Fibroblast of villous mesenchyme (primary cell): ENCODE measurements around the gene MAMLD1. TPM values are rescaled to one million over a fixed set of nuclear protein-coding genes. Genes with fewer than 3 reads are reported as not detected.
A peak's percentile ranks its signal among the peaks of the same experiment; 100 is the strongest.

Experiments
- DNase-seq: peaks from one replicate; pipeline ENCODE4 v3.0.0-alpha.2; 2010; ENCODE audit warnings: low read depth
- H3K4me3 ChIP-seq: 2 replicates; pipeline ENCODE4 v1.5.1; 2011; ENCODE audit warnings: low read depth, mild to moderate bottlenecking, low read length
- total RNA-seq: library from RNA; depleted of rRNA; stranded (reverse); fragments of >200 nt; gene quantifications from 2 replicates; pipeline ENCODE4 v1.2.3, GENCODE V29; 2012
- TF ChIP-seq, protein P1 (sequence below): IDR thresholded peaks from 2 replicates; pipeline ENCODE4 v1.5.1; 2012; ENCODE audit warnings: low read depth, mild to moderate bottlenecking, low read length; ENCODE audit not compliant: insufficient read depth

Gene MAMLD1
- total RNA-seq, 1 donor: 0.86 TPM

DNA sequence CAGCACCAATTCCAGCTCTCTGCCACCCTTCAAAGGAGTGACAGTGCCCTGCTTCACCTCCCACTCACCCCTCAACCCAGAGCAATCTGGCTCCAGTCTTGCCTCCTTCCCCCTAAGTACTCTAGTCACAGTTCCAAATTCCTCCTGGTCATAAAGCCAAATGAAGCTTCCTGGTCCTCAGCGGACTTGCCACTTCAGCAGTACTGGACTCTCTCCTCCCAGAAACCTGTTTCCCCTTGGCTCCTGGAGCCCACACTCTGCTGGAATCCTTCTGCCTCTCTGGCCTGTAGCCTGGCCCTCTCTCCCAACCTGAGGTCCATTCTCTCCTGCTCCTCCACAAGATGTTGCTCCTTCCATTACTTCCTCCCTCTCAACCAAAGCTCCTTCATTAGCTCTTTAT lies 152.7 kb downstream of the MAMLD1 start:
- no peak overlapping the region for H3K4me3 ChIP-seq
- no peak for DNase-seq
- TF ChIP-seq, protein P1, sequence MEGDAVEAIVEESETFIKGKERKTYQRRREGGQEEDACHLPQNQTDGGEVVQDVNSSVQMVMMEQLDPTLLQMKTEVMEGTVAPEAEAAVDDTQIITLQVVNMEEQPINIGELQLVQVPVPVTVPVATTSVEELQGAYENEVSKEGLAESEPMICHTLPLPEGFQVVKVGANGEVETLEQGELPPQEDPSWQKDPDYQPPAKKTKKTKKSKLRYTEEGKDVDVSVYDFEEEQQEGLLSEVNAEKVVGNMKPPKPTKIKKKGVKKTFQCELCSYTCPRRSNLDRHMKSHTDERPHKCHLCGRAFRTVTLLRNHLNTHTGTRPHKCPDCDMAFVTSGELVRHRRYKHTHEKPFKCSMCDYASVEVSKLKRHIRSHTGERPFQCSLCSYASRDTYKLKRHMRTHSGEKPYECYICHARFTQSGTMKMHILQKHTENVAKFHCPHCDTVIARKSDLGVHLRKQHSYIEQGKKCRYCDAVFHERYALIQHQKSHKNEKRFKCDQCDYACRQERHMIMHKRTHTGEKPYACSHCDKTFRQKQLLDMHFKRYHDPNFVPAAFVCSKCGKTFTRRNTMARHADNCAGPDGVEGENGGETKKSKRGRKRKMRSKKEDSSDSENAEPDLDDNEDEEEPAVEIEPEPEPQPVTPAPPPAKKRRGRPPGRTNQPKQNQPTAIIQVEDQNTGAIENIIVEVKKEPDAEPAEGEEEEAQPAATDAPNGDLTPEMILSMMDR: no peak

- TF ChIP-seq, protein P1: no peak
- peak; percentile 67 for DNase-seq
- H3K4me3 ChIP-seq: no peak overlapping the region
Observed at GRCh38 chrX:150517303-150517910, 154.3 kb downstream of the MAMLD1 start.

- TF ChIP-seq, protein P1: no peak
- DNase-seq: no peak
- no peak overlapping the region for H3K4me3 ChIP-seq
Observed at GRCh38 chrX:150522494-150522893, 159.4 kb downstream of the MAMLD1 start.

GRCh38 chrX:150525061-150525919 lies 162.2 kb downstream of the MAMLD1 start:
- no peak overlapping the region for H3K4me3 ChIP-seq
- DNase-seq: no peak
- TF ChIP-seq, protein P1: no peak

- no peak overlapping the region for H3K4me3 ChIP-seq
- TF ChIP-seq, protein P1: no peak
- DNase-seq: no peak
Observed at GRCh38 chrX:150526692-150527091, 163.6 kb downstream of the MAMLD1 start.

- TF ChIP-seq, protein P1: no peak
- no peak for DNase-seq
- H3K4me3 ChIP-seq: no peak overlapping the region
Observed at GRCh38 chrX:150527108-150527507, 164.0 kb downstream of the MAMLD1 start.

- DNase-seq: no peak
- TF ChIP-seq, protein P1: no peak
- no peak overlapping the region for H3K4me3 ChIP-seq
Observed at GRCh38 chrX:150529587-150529986, 166.5 kb downstream of the MAMLD1 start.
